A673 (cell line): ENCODE measurements around the gene ZNF778. TPM values are rescaled to one million over a fixed set of nuclear protein-coding genes. Genes with fewer than 3 reads are reported as not detected.

ENCODE experiments used
- BruUV-seq: library from RNA; stranded (reverse); fragments of 400-500 nt; replicated peaks from 2 replicates; lab custom pipeline; 2021; lab: Mats Ljungman, UMichigan
- CTCF ChIA-PET: fragments of 300-600 bp; sonication (Branson Sonifier 250); formaldehyde crosslinking; loops from one replicate; lab custom pipeline; 2022; ENCODE audit warnings: antibody characterized with exemption; lab: Charles Lee
- POLR2A ChIA-PET: fragments of 300-600 bp; sonication (Branson Sonifier 250); formaldehyde crosslinking; loops from one replicate; lab custom pipeline; 2022; ENCODE audit warnings: antibody characterized with exemption; ENCODE audit not compliant: low non-redundant PET; lab: Charles Lee
- DNase-seq: peaks from one replicate; pipeline ENCODE4 v3.0.0-alpha.2; 2015; ENCODE audit warnings: low spot score
- H3K27ac ChIP-seq: fragments of 200-600 bp; sonication (generic); 2 replicates; pipeline ENCODE4 v1.5.1; 2016; ENCODE audit warnings: mixed run types, low read depth, mild to moderate bottlenecking, mixed read lengths, antibody characterized with exemption, low read length; ENCODE audit not compliant: poor library complexity, severe bottlenecking
- H3K27me3 ChIP-seq: fragments of 200-600 bp; sonication (generic); replicated peaks from 2 replicates; pipeline ENCODE4 v1.6.1; 2017; ENCODE audit warnings: mixed run types, low read depth, mild to moderate bottlenecking, mixed read lengths, antibody characterized with exemption, low read length; ENCODE audit not compliant: insufficient read depth, poor library complexity
- H3K36me3 ChIP-seq: fragments of 200-600 bp; sonication (generic); 2 replicates; pipeline ENCODE4 v1.6.1; 2016; ENCODE audit warnings: mixed run types, mild to moderate bottlenecking, mixed read lengths, antibody characterized with exemption, low read length; ENCODE audit not compliant: insufficient read depth, poor library complexity, severe bottlenecking
- H3K4me1 ChIP-seq: fragments of 200-600 bp; sonication (generic); 2 replicates; pipeline ENCODE4 v1.6.1; 2017; ENCODE audit warnings: mixed run types, mild to moderate bottlenecking, mixed read lengths, antibody characterized with exemption, low read length; ENCODE audit not compliant: insufficient read depth, poor library complexity, severe bottlenecking
- H3K4me3 ChIP-seq: fragments of 200-600 bp; sonication (generic); 2 replicates; pipeline ENCODE4 v1.5.1; 2016; ENCODE audit warnings: low read depth, mixed run types, mild to moderate bottlenecking, mixed read lengths, low read length; ENCODE audit not compliant: poor library complexity, severe bottlenecking
- H3K9me3 ChIP-seq: fragments of 200-600 bp; sonication (generic); 2 replicates; pipeline ENCODE4 v1.6.1; 2016; ENCODE audit warnings: mixed run types, low read depth, mild to moderate bottlenecking, mixed read lengths, antibody characterized with exemption, low read length; ENCODE audit not compliant: poor library complexity, severe bottlenecking
- CTCF ChIP-seq: fragments of 300-800, 200-600 bp; sonication (generic); conservative IDR thresholded peaks from 2 replicates; pipeline ENCODE4 v1.5.1; 2017; ENCODE audit warnings: low read depth, mild to moderate bottlenecking, antibody characterized with exemption, low read length, moderate library complexity, mixed read lengths
- EZH2 ChIP-seq: fragments of 200-600 bp; sonication (generic); IDR thresholded peaks from 2 replicates; pipeline ENCODE4 v1.6.1; 2017; ENCODE audit warnings: borderline replicate concordance, low read depth, mild to moderate bottlenecking, mixed read lengths, antibody characterized with exemption, low read length; ENCODE audit not compliant: poor library complexity, severe bottlenecking
- intact Hi-C: fragments of 100-400 bp; cut with micrococcal nuclease; formaldehyde crosslinking; loops from one replicate; pipeline ENCODE4 v1.10.0; 2022; ENCODE audit not compliant: unreplicated experiment
- total RNA-seq: library from RNA; stranded (reverse); gene quantifications from 2 replicates; pipeline ENCODE4 v1.2.3, GENCODE V29; 2021

ZNF778 gene
- total RNA-seq, 1 experiment from 2014 or later: 14.0 TPM

GRCh38 chr16:89179148-89179484 lies 38.4 kb upstream of the ZNF778 start:
- TF ChIP-seq CTCF (no peak), EZH2 (no peak)
- BruUV-seq: no TSS peak
- H3K36me3 ChIP-seq: no peaks in the 10 kb centered on the region
- intact Hi-C loops: no loop called here
- ChIA-PET POLR2A (no interaction called here), CTCF (no interaction called here)
- no peak for DNase-seq
- no peaks in the 10 kb centered on the region for H3K9me3 ChIP-seq
- H3K4me1 ChIP-seq: no peaks in the 10 kb centered on the region
- no peak overlapping the region for H3K4me3 ChIP-seq
- no peaks in the 10 kb centered on the region for H3K27me3 ChIP-seq
- H3K27ac ChIP-seq: no peak overlapping the region

GRCh38 chr16:89179656-89180315 lies 37.7 kb upstream of the ZNF778 start:
- no peak for DNase-seq
- CTCF ChIA-PET: no interaction called here
- POLR2A ChIA-PET: no interaction called here
- no peak overlapping the region for H3K4me3 ChIP-seq
- intact Hi-C loops: no loop called here
- no TSS peak for BruUV-seq
- no peak overlapping the region for H3K27ac ChIP-seq
- no peaks in the 10 kb centered on the region for H3K36me3 ChIP-seq
- no peaks in the 10 kb centered on the region for H3K4me1 ChIP-seq
- TF ChIP-seq EZH2 (no peak), CTCF (no peak)
- H3K9me3 ChIP-seq: no peaks in the 10 kb centered on the region
- H3K27me3 ChIP-seq: no peaks in the 10 kb centered on the region

- no peak for DNase-seq
- no peak overlapping the region for H3K27ac ChIP-seq
- H3K36me3 ChIP-seq: no peaks in the 10 kb centered on the region
- H3K4me1 ChIP-seq: no peaks in the 10 kb centered on the region
- TF ChIP-seq EZH2 (no peak), CTCF (no peak)
- no peak overlapping the region for H3K4me3 ChIP-seq
- BruUV-seq: no TSS peak
- H3K9me3 ChIP-seq: no peaks in the 10 kb centered on the region
- CTCF ChIA-PET: no interaction called here
- no peaks in the 10 kb centered on the region for H3K27me3 ChIP-seq
- intact Hi-C loops: no loop called here
- POLR2A ChIA-PET: no interaction called here
These were observed 34.0 kb upstream of the ZNF778 start for GRCh38 chr16:89183463-89183862.
